Measurements from ENCODE around the gene AP4S1.
"Not testable (repeated sequence)": the region's sequence is repeated elsewhere in the genome, so short reads cannot be mapped to it uniquely, and the experiment has no call there.

The AP4S1 gene

DNA sequence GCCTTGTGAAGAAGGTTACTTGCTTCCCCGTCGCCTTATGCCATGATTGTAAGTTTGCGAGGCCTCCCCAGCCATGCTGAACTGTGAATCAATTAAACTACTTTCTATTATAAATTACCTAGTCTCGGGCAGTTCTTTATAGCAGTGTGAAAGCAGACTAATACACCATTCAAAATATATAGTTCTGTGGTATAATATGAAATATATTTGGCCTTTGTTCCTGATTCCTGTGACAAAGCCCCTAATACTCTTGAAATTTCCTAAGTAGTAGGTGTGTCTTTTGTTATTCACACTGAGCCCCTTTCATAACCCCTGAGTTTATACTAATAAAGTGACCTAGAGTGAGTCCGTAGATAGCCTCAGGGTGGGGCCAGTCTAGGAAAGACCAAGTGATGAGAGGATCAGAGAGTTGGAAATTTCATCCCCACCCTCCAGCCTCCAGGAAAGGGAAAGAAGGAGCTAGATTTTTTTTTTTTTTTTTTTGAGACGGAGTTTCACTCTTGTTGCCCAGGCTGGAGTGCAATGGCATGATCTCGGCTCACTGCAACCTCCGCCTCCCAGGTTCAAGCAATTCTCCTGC is 20.1 kb downstream of the AP4S1 start:
- no peak for FAIRE-seq

GRCh38 chr14:31047503-31047902 is 22.1 kb downstream of the AP4S1 start:
- FAIRE-seq = no peak

DNA sequence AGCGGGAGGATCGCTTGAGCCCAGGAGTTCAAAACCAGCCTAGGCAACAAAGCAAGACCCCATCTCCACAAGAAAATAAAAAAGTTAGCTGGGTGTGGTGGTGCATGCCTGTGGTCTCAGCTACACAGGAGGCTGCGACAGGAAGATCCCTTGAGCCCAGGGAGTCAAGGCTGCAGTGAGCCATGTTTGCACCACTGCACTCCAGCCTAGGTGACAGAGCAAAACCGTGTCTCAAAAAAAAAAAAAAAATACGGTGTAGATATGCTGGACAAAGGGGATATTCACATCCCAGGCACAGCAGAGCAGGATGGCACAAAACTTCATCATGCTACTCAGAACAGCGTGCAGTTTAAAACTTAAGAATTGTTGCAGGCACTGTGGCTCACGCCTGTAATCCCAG is 25.6 kb downstream of the AP4S1 start:
- no peak for FAIRE-seq

DNA sequence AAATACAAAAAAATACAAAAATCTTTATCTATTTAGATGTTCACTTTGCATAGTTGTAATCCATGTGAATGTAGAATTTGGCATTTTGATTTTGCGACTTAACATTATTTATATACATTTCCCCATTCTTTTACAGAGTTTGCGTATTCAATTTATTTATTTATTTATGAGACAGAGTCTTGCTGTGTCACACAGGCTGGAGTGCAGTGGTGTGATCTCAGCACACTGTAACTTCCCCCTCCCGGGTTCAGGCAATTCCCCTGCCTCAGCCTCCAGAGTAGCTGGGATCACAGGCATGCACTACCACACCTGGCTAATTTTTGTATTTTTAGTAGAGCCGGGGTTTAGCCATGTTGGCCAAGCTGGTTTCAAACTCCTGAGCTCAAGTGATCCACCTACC is 26.1 kb downstream of the AP4S1 start:
- no peak for FAIRE-seq

- FAIRE-seq = not testable (repeated sequence)
Measured at GRCh38 chr14:31052905-31053586, 27.6 kb downstream of the AP4S1 start.

DNA sequence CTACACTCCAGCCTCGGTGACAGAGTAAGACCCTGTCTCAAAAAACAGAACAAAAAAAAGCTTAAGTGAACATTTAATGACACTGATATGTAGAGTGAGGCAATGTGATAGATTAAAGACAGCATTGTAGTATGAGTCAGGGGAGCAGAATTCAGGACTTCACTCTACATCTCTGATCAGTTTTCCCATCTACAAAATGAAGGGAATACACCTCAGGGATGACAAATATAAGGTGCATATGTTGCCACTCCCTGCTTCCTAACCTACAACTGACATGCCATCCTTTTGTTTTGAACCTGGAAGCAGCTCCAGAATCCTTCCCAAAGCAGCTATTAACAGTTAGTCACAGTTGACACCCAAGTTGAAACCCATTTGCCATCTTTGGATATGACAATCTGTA is 31.6 kb downstream of the AP4S1 start:
- no peak for FAIRE-seq

DNA sequence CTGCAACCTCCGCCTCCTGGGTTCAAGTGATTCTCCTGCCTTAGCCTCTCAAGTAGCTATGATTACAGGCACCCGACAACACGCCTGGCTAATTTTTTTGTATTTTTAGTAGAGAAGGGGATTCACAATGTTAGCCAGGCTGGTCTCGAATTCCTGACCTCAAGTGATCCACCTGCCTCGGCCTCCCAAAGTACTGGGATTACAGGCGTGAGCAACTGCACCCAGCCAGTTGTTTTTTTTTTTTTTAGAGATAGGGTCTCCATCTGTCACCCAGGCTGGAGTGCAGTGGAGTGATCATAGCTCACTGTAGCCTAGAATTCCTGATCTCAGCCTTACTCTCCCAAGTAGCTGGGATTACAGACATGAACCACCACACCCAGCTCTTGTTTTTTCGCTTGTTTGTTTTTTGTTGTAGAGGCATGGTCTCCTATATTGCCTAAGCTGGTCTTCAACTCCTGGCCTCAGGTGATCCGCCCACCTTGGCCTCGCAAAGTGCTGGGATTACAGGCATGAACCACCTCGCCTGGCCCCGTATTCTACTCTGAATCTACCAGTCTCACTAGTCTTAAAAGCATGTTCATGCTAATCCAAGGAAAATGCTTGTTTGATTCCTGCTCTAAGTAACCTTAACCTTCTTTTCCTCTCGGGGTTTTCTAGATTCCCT is 32.4 kb downstream of the AP4S1 start:
- FAIRE-seq = no peak

GRCh38 chr14:31059152-31059924 is 33.9 kb downstream of the AP4S1 start:
- no peak for FAIRE-seq

- no peak for FAIRE-seq
Measured at GRCh38 chr14:31060253-31060875, 34.9 kb downstream of the AP4S1 start.

DNA sequence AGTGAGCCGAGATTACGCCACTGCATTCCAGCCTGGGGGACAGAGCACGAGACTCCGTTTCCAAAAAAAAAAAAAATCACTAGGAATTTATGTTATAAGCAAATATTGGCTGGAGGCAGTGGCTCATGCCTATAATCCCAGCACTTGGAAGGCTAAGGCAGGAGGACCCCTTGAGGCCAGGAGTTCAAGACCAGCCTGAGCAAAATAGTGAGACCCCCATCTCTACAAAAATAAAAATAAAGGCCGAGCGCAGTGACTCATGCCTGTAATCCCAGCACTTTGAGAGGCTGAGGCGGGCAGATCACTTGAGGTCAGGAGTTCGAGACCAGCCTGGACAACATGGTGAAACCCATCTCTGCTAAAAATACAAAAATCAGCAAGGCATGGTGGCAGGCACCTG is 37.5 kb downstream of the AP4S1 start:
- not testable (repeated sequence) for FAIRE-seq

DNA sequence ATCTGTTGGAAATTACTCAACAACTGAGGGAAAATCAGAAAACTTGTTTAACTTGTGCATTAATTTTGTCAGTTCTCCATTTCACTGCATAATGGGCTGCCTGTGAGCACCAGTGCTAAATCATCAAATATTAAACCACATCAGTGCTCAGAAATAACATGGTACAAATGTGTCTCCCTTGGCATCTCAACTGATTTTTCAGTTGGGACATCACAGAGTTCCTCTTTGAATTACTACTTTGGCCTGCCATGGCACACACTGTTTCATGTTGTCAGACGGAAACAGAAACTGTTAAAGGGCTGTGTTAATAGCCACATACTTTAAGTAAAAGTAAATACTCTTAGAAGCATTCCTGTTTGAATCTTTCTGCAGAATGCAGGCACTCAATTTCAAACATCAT is 42.8 kb downstream of the AP4S1 start:
- no peak for FAIRE-seq

DNA sequence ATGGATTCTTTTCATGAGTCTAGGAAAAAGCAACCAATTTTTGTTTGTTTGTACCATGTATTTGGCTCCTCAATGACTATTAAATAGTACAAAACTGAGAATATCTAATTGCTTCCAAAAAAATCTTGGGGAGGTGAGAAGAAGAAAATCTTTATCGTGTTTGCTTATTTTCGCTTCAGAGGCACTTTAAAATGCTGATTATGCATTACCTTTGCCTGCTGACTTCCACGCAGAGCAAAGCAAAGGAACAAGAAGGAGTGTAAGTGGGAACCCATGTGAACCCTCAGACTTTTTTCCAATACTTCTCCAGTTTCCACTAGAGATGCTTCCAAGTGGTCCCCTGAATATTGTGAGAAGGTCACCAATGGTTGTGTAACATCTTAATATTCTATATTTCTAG is 43.9 kb downstream of the AP4S1 start:
- FAIRE-seq = no peak

DNA sequence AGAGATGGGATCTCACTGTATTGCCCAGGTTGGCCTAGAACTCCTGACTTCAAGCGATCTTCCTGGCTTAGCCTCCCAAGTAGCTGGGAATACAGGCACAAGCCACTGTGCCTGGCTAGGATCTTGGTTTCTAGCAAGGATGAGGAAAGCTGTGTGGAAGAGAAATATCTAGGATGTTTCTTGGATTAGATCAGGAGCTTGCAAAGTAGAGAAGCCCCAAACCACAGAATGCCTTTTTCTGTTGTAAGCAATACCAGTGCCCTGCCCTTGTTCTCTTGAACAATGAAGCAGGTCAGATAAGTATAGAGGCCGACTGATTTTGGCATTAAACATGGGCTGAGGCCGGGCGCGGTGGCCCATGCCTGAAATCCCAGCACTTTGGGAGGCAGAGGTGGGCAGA is 45.0 kb downstream of the AP4S1 start:
- no peak for FAIRE-seq

- no peak for FAIRE-seq
Measured at GRCh38 chr14:31071151-31071550, 45.7 kb downstream of the AP4S1 start.

- FAIRE-seq = no peak
Measured at GRCh38 chr14:31075144-31075543, 49.7 kb downstream of the AP4S1 start.

- no peak for FAIRE-seq
Measured at GRCh38 chr14:31078766-31079165, 53.3 kb downstream of the AP4S1 start.

DNA sequence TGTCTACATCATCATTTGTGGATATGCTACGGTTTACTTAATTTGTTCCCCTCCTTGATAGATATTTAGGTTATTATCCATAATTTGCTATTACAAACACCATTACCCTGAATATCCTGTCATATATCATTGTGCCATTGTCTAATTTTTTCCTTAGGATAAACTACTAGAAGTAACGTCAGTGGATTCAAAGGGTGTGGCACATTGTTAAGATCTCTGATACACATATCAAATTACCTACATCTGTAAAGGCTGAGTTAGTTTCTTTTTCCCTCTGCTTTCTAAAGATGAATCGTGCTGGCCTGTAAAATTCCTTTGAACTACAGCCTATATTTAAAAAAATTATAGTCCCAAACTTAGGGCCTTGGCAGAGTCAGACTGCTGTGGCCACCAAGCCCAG is 54.6 kb downstream of the AP4S1 start:
- FAIRE-seq = no peak

DNA sequence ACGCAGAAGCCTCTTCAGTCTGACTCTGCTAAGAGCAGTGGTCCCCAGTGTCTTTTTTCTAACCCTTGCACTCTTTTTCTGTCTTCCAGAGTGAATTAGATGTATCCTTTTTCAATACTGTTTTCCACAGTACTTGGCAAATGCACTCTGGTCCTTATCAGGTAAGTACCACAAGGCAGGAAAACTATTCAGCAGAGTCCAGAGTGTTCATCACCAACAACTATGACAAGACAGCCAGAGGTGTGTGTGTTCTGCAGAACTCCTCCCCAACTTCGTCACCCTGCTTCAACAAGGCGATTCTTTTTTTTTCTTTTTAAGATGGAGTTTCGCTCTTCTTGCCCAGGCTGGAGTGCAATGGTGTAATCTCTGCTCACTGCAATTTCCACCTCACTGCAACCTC is 55.0 kb downstream of the AP4S1 start:
- no peak for FAIRE-seq

GRCh38 chr14:31083781-31084180 is 58.3 kb downstream of the AP4S1 start:
- FAIRE-seq = no peak

DNA sequence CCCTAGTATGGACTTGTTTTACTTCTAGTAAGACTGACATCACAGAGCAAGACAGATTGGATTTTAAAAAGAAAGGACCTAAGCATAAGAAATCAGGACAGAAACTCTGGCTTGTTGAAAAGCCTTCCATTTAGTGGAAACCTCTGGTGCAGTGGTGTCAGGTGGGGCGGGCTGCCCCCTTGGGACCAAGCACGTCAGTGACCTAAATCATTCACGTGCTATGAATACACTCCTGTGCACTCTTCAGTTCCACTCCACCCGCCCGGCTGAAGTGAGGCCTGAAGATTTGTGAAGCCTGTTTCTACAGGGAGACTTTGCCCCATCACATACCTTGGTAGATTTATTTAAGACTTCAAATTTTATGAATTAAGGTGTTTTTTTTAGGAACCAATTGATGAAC is 58.9 kb downstream of the AP4S1 start:
- FAIRE-seq = no peak

DNA sequence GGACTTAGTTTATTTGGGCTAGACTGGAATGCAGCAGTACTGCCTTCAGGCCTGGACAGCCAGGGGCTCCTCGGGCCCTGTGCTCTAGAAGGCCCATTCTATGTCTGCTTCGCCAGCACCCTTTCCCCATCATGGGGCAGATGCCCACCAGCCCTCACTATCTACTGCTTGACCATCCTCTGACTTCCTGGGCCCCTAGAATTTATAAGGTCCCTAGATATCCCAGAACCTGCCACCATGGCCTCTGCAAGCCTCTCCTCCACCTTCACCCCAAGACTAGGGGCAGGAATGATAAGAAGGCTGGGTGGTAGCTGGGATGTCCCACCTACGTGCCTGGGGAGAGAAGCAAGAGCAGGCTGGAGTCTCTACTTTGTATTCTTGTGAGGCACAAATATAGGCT is 59.6 kb downstream of the AP4S1 start:
- no peak for FAIRE-seq

DNA sequence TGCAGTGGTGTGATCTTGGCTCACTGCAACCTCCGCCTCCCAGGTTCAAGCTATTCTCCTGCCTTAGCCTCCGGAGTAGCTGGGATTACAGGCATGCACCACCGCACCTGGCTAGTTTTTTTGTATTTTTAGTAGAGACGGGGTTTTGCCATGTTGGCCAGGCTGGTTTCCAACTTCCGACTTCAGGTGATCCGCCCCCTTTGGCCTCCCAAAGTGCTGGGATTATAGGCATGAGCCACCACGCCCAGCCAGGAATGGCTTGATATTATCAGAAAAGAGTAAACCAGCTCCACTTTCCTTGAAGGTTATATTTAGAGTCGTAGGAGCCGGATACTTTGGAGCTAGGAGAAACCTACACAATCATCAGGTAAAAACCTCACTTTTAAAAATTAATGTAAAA is 61.0 kb downstream of the AP4S1 start:
- FAIRE-seq = not testable (repeated sequence)
